ENCODE measurements around the gene RAB23. TPM values are rescaled to one million over a fixed set of nuclear protein-coding genes. Genes with fewer than 3 reads are reported as not detected.

Gene RAB23
- total RNA-seq, 1 experiment from 2014 or later = 11.7 TPM

- Histone ChIP-seq H3K36me3 (ENCODE audit: control insufficient read depth in 1 of 2, insufficient read depth in 2 of 2, low read length in 2 of 2) (no peaks in the 10 kb centered on the region), H4K20me1 (ENCODE audit: insufficient read depth) (no peaks in the 10 kb centered on the region), H3K9me3 (ENCODE audit: control insufficient read depth in 1 of 2, insufficient read depth in 1 of 2, low read depth in 1 of 2, low read length in 2 of 2) (no peaks in the 10 kb centered on the region), H2AFZ (ENCODE audit: low read depth, low read length, poor library complexity, severe bottlenecking) (peak overlapping the region; percentile 71), H3K4me2 (ENCODE audit: low read length) (0 out of 2 replicates have a peak overlapping the region, but pooled peaks have one; percentile 22), H3K9me2 (ENCODE audit: insufficient read depth) (no peaks in the 10 kb centered on the region), H3K4me1 (ENCODE audit: control insufficient read depth in 1 of 2, insufficient read depth in 2 of 2, low read length in 2 of 2) (peaks cover 0 to 7% of the 10 kb centered on the region in 2 experiments; a peak in 1 of 4 replicates), H3K79me2 (ENCODE audit: insufficient read depth, low read length) (no peaks in the 10 kb centered on the region), H3K9ac (ENCODE audit: low read length) (no peak overlapping the region), H3K27ac (ENCODE audit: low read depth, low read length) (no peak overlapping the region), H3K27me3 (ENCODE audit: insufficient read depth, low read length) (no peaks in the 10 kb centered on the region), H3K4me3 (replicated peaks in 1 of 2; ENCODE audit: low read depth in 1 of 2, low read length in 2 of 2) (no peak overlapping the region)
- no TSS peak for BruUV-seq (replicated peaks)
- ChIA-PET POLR2A (no interaction called here), CTCF (no interaction called here), RAD21 (ENCODE audit: low non-redundant PET in 1 of 2, low total read pairs in 2 of 2, uncharacterized antibody in 2 of 2, unreplicated experiment in 2 of 2) (no interaction called here)
- DNase-seq (ENCODE audit: low read depth, low spot score) = no peak
- intact Hi-C loops (cut with micrococcal nuclease) = loop anchor here (1.0 kb wide), 1 partner anchor 48 kb away; no protein-coding TSS in a partner anchor
- TF ChIP-seq, protein P1, sequence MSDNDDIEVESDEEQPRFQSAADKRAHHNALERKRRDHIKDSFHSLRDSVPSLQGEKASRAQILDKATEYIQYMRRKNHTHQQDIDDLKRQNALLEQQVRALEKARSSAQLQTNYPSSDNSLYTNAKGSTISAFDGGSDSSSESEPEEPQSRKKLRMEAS (IDR thresholded peaks at IDR 0.05) = 0 out of 2 replicates have a peak, but pooled peaks have one; percentile 0
- no peak for TF ChIP-seq CTCF (IDR thresholded peaks at IDR 0.05 in 2 of 3, conservative IDR thresholded peaks at IDR 0.05 in 1 of 3; ENCODE audit: borderline replicate concordance in 1 of 3, insufficient read depth in 1 of 3, low read depth in 2 of 3, low read length in 2 of 3)
- ATAC-seq = no peak
These were observed 46.2 kb upstream of the RAB23 start for GRCh38 chr6:57268294-57268640.

- Histone ChIP-seq H3K9me3 (ENCODE audit: control insufficient read depth in 1 of 2, insufficient read depth in 1 of 2, low read depth in 1 of 2, low read length in 2 of 2) (no peaks in the 10 kb centered on the region), H2AFZ (ENCODE audit: low read depth, low read length, poor library complexity, severe bottlenecking) (peak overlapping the region; percentile 71), H3K9me2 (ENCODE audit: insufficient read depth) (no peaks in the 10 kb centered on the region), H3K79me2 (ENCODE audit: insufficient read depth, low read length) (no peaks in the 10 kb centered on the region), H3K4me1 (ENCODE audit: control insufficient read depth in 1 of 2, insufficient read depth in 2 of 2, low read length in 2 of 2) (peaks cover 0 to 7% of the 10 kb centered on the region in 2 experiments; a peak in 1 of 4 replicates), H3K27me3 (ENCODE audit: insufficient read depth, low read length) (no peaks in the 10 kb centered on the region), H3K4me3 (replicated peaks in 1 of 2; ENCODE audit: low read depth in 1 of 2, low read length in 2 of 2) (no peak overlapping the region), H3K27ac (ENCODE audit: low read depth, low read length) (no peak overlapping the region), H4K20me1 (ENCODE audit: insufficient read depth) (no peaks in the 10 kb centered on the region), H3K9ac (ENCODE audit: low read length) (no peak overlapping the region), H3K36me3 (ENCODE audit: control insufficient read depth in 1 of 2, insufficient read depth in 2 of 2, low read length in 2 of 2) (no peaks in the 10 kb centered on the region), H3K4me2 (ENCODE audit: low read length) (0 out of 2 replicates have a peak overlapping the region, but pooled peaks have one; percentile 22)
- ATAC-seq (peak; percentile 86), DNase-seq (ENCODE audit: low read depth, low spot score) (peak; percentile 68)
- ChIA-PET CTCF (interaction anchor here (0.8 kb wide), 1 partner anchor 47 kb away, joined by 3 read pairs; no protein-coding TSS in a partner anchor), RAD21 (ENCODE audit: low non-redundant PET in 1 of 2, low total read pairs in 2 of 2, uncharacterized antibody in 2 of 2, unreplicated experiment in 2 of 2) (no interaction called here), POLR2A (no interaction called here)
- no TSS peak for BruUV-seq (replicated peaks)
- intact Hi-C loops (cut with micrococcal nuclease) = loop anchor here (1.0 kb wide), 1 partner anchor 49 kb away; no protein-coding TSS in a partner anchor
- no peak for TF ChIP-seq SP1 (IDR thresholded peaks at IDR 0.05; ENCODE audit: low read depth)
- TF ChIP-seq ZNF274 (IDR thresholded peaks at IDR 0.05; ENCODE audit: low read depth, low read length) = no peak
- TF ChIP-seq, protein P1 (IDR thresholded peaks at IDR 0.05) = peak; percentile 36; the same call in 1 of the 2 replicates
- TF ChIP-seq CBX3 (IDR thresholded peaks at IDR 0.05; ENCODE audit: low read depth) = no peak
- 0 out of 2 replicates have a peak, but pooled peaks have one; percentile 27 for TF ChIP-seq FOSL1 (IDR thresholded peaks at IDR 0.05; ENCODE audit: low read depth)
- TF ChIP-seq ELF1 (IDR thresholded peaks at IDR 0.05; ENCODE audit: borderline replicate concordance, low read depth) = no peak
- TF ChIP-seq CTCF (IDR thresholded peaks at IDR 0.05 in 2 of 3, conservative IDR thresholded peaks at IDR 0.05 in 1 of 3; ENCODE audit: borderline replicate concordance in 1 of 3, insufficient read depth in 1 of 3, low read depth in 2 of 3, low read length in 2 of 3) = peak; percentile 44 to 73 (median 57); a peak in 4 of 6 replicates
- no peak for TF ChIP-seq ZFX (IDR thresholded peaks at IDR 0.05)
- TF ChIP-seq RAD21 (IDR thresholded peaks at IDR 0.05; ENCODE audit: low read depth) = peak; percentile 69
- TF ChIP-seq YY1 (IDR thresholded peaks at IDR 0.05; ENCODE audit: extremely low read depth, insufficient replicate concordance, low read depth, low read length) = no peak
- no peak for TF ChIP-seq EZH2 (IDR thresholded peaks at IDR 0.05)
- no peak for TF ChIP-seq CEBPB (IDR thresholded peaks at IDR 0.05; ENCODE audit: low read depth)
These were observed 45.6 kb upstream of the RAB23 start for GRCh38 chr6:57267586-57268293.

Data from HCT116 (cell line).